ENCODE measurements around the gene QSOX1. TPM values are rescaled to one million over a fixed set of nuclear protein-coding genes. Genes with fewer than 3 reads are reported as not detected.

Gene QSOX1
- polyA plus RNA-seq, 6 donors from 2014 or later = 4.9 to 8.0 (median 5.5) TPM

DNA sequence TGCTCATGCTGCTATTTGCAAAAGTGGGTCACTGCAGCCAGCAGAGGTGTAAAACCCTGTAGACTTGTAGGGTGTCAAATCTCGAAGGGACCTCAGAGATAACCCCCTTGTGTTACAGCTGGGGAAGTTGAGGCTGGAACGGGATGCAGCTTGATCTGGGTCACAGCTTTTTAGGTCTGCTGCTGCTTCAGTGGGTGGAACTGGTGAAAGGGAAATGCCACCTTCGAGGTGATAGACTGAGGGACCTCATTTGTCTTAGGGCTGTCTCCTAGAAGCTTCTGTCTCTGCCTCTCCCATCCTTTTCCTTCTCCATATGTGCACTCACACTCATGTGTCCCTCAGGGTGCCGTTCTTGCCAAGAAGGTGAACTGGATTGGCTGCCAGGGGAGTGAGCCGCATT lies 35.4 kb downstream of the QSOX1 start:
- Mint-ChIP-seq H3K27me3 (no peaks in the 10 kb centered on the region), H3K4me1 (peaks cover 0 to 2% (median 0%) of the 10 kb centered on the region in 3 donors), H3K9me3 (no peaks in the 10 kb centered on the region), H3K4me3 (no peak overlapping the region), H3K36me3 (peaks cover 8 to 41% of the 10 kb centered on the region in 2 donors), H3K27ac (no peak overlapping the region)
- ATAC-seq (ENCODE audit: low read depth in 2 of 2) = no peak
- DNase-seq = no peak

DNA sequence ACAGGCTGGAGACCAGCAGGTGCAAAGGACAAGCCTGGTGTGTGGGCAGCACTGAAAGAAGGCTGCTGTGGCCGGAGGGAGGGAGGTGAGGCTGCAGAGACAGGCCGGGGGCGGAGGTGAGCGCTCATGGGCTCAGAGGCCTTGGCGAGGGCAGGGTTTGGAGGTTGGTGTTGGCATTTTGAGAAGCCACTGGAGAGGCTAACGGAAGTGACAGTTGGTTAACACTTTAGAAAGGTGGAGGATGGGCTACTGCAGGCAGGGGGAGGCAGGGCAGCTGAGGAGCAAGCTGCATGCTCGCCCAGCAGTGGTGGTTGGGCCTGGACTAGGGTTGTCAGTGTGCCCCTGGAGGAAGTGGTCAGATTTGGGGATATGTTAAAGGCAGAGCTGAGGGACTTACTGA lies 37.5 kb downstream of the QSOX1 start:
- no peak for ATAC-seq (ENCODE audit: low read depth in 2 of 2)
- H3K9me3 Mint-ChIP-seq = no peaks in the 10 kb centered on the region
- peak overlapping the region in 1 of 6 donors; percentile 72 for H3K27ac Mint-ChIP-seq
- H3K4me3 Mint-ChIP-seq = no peak overlapping the region
- peaks cover 8 to 26% of the 10 kb centered on the region in 2 donors for H3K36me3 Mint-ChIP-seq
- DNase-seq = no peak
- H3K4me1 Mint-ChIP-seq = peaks cover 0 to 2% (median 0%) of the 10 kb centered on the region in 3 donors
- H3K27me3 Mint-ChIP-seq = no peaks in the 10 kb centered on the region

DNA sequence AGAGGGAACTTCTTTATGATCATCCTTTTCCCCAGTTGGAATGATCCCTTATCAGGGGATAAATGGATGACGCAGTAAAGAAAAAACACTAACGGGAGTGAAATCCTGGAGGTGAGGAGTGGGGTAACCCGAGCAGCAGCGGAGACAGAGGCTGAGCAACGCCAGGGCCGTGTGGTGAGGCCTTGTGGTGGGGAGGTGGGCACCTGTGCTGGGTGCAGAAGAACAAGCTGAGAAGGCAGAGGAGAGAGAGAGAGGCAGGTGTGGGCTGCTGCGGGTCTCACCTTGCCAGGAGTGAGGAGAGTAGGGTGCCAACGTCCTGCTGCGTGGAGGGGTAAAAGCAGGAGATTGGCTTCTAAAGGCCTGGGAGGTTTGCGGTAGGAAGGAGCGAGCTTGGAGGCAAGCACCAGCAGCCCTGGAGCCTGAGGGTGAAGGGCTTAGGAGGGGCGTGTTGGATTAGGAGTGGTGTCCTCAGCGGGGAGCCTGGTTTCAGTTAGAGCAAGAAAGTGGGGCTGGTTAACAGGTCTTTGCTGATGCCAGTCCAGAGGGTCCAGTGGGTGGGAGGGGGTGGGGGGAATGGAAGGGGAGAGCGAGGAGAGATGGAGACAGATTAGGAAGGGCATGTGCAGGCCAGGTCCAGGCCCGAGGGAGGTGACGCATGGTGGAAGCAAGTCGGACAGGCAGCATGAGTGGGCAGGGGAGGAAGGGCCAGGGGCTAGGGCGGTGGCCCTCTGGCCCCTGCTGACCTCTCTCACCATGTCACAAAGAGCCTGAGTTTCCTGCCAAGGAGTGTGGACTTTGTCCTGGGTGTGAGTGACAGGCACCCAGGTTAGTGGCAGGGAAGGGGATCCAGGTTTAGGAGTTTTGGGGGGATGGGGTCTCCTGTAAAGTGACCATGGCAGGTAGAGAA lies 38.7 kb downstream of the QSOX1 start:
- Mint-ChIP-seq H3K36me3 (peaks cover 8 to 26% of the 10 kb centered on the region in 2 donors), H3K4me3 (peak overlapping the region in 1 of 8 donors; percentile 25), H3K4me1 (peaks cover 0 to 2% (median 0%) of the 10 kb centered on the region in 3 donors), H3K27me3 (no peaks in the 10 kb centered on the region), H3K9me3 (no peaks in the 10 kb centered on the region), H3K27ac (peak overlapping the region in 2 of 6 donors; percentile 6 to 11)
- DNase-seq (no peak), ATAC-seq (ENCODE audit: low read depth in 2 of 2) (no peak)

DNA sequence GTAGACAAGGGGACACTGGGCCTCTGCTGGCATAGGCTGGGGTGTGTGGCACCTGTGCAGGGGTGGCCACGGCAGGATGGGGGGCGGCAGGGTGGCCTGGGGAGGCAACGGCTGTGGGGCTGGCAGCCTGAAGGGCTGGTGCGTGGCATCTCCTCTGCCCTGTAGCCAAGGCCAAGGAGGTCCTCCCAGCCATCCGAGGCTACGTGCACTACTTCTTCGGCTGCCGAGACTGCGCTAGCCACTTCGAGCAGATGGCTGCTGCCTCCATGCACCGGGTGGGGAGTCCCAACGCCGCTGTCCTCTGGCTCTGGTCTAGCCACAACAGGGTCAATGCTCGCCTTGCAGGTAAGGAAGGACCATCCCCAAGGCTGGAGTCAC lies 39.4 kb downstream of the QSOX1 start:
- no peak for DNase-seq
- H3K27ac Mint-ChIP-seq = no peak overlapping the region
- H3K27me3 Mint-ChIP-seq = no peaks in the 10 kb centered on the region
- H3K36me3 Mint-ChIP-seq = peaks cover 8 to 26% of the 10 kb centered on the region in 2 donors
- no peaks in the 10 kb centered on the region for H3K9me3 Mint-ChIP-seq
- ATAC-seq (ENCODE audit: low read depth in 2 of 2) = no peak
- H3K4me3 Mint-ChIP-seq = no peak overlapping the region
- H3K4me1 Mint-ChIP-seq = peaks cover 0 to 2% (median 0%) of the 10 kb centered on the region in 3 donors

DNA sequence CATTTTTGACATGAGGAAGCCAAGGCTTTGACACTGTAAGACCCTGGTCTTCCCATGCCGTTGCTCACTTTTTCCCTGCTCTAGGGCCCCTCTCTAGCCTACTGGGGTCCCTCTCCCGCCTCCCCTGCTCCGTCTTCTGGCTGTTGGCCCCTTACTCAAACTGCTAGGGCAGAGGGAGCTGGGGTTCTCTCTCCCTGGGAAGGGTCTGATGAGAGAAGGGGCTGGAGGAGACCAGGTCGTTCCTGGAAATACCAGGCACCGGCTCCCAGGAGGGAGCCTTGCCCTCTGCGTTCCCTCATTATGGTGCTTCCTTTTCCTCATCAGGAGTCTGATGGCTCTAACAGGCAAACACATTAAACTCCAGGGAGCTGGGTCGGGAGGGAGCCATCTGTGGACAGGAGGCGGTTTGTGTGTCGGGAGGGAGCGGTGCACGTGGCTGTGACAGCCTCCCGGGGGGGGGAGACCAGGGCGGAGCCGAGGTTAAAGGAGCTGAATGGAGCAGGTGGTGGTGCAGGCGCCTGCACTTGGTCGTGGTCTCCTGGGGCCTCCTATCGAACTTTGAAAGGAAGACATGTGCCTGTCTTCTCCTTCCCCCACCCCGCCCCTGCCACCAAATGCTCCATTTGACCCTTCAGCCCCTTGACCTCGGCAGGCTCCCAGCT lies 40.0 kb downstream of the QSOX1 start:
- Mint-ChIP-seq H3K4me1 (peaks cover 0 to 2% (median 0%) of the 10 kb centered on the region in 3 donors), H3K9me3 (no peaks in the 10 kb centered on the region), H3K27ac (no peak overlapping the region), H3K27me3 (no peaks in the 10 kb centered on the region), H3K36me3 (peaks cover 6 to 26% of the 10 kb centered on the region in 2 donors), H3K4me3 (no peak overlapping the region)
- DNase-seq = no peak
- no peak for ATAC-seq (ENCODE audit: low read depth in 2 of 2)

DNA sequence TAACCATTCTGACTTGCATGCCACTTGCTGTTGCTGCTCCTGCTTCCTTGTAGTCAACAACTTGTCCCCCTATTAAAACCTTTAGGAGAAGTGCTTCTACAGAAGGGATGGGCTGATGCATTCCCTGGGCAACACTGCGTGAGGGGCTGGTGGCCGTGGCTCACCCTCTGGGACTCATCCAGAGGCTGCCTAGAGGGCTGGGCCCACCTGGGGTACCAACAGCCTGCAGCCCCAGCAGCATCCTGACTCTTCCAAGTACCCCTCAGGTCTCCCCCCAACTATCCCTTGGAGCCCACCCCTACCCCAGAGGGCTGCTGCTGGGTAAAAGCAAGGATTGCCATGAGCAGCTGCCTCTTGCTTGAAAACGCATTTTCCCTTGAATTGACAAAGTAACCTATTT lies 40.7 kb downstream of the QSOX1 start:
- Mint-ChIP-seq H3K4me3 (no peak overlapping the region), H3K27me3 (no peaks in the 10 kb centered on the region), H3K27ac (peak overlapping the region in 1 of 6 donors; percentile 44), H3K9me3 (no peaks in the 10 kb centered on the region), H3K4me1 (peaks cover 0 to 2% (median 0%) of the 10 kb centered on the region in 3 donors), H3K36me3 (peaks cover 4 to 26% of the 10 kb centered on the region in 2 donors)
- ATAC-seq (ENCODE audit: low read depth in 2 of 2) (no peak), DNase-seq (no peak)

DNA sequence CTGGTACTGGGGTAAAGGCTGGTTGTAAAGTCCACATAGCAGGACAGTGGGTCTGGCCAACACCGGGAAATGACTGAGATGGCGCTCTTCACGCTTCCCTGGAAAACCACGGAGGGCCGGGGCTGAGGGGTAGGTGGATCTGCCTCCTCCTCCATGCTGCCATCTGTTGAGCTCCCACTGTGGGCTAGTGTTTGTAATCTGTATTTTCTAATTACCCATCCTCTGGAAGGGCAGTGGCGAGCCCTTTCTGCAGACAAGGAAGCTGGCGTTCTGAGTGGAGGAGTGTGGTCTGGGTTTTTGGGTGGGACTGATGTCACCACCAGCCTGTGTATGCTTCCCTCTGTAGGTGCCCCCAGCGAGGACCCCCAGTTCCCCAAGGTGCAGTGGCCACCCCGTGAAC lies 41.2 kb downstream of the QSOX1 start:
- ATAC-seq (ENCODE audit: low read depth in 2 of 2) (no peak), DNase-seq (no peak)
- Mint-ChIP-seq H3K27ac (no peak overlapping the region), H3K4me1 (peaks cover 0 to 2% (median 0%) of the 10 kb centered on the region in 3 donors), H3K27me3 (no peaks in the 10 kb centered on the region), H3K4me3 (no peak overlapping the region), H3K9me3 (no peaks in the 10 kb centered on the region), H3K36me3 (peaks cover 4 to 25% of the 10 kb centered on the region in 2 donors)

DNA sequence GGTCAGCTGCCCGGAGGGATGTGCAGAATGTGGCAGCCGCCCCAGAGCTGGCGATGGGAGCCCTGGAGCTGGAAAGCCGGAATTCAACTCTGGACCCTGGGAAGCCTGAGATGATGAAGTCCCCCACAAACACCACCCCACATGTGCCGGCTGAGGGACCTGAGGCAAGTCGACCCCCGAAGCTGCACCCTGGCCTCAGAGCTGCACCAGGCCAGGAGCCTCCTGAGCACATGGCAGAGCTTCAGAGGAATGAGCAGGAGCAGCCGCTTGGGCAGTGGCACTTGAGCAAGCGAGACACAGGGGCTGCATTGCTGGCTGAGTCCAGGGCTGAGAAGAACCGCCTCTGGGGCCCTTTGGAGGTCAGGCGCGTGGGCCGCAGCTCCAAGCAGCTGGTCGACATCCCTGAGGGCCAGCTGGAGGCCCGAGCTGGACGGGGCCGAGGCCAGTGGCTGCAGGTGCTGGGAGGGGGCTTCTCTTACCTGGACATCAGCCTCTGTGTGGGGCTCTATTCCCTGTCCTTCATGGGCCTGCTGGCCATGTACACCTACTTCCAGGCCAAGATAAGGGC lies 41.9 kb downstream of the QSOX1 start:
- no peak overlapping the region for H3K27ac Mint-ChIP-seq
- ATAC-seq (ENCODE audit: low read depth in 2 of 2) (no peak), DNase-seq (no peak)
- H3K4me1 Mint-ChIP-seq = no peaks in the 10 kb centered on the region
- H3K4me3 Mint-ChIP-seq = peak overlapping the region in 1 of 8 donors; percentile 66
- H3K36me3 Mint-ChIP-seq = peaks cover 4 to 19% of the 10 kb centered on the region in 2 donors
- H3K9me3 Mint-ChIP-seq = no peaks in the 10 kb centered on the region
- no peaks in the 10 kb centered on the region for H3K27me3 Mint-ChIP-seq

DNA sequence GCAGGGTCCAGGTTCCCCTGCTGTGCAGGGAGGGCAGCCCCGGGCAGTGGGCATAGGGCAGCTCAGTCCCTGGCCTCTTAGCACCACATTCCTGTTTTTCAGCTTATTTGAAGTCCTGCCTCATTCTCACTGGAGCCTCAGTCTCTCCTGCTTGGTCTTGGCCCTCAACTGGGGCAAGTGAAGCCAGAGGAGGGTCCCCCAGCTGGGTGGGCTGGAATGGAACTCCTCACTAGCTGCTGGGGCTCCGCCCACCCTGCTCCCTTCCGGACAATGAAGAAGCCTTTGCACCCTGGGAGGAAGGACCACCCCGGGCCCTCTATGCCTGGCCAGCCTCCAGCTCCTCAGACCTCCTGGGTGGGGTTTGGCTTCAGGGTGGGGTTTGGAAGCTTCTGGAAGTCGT lies 42.6 kb downstream of the QSOX1 start:
- DNase-seq = no peak
- no peak overlapping the region for H3K4me3 Mint-ChIP-seq
- no peaks in the 10 kb centered on the region for H3K27me3 Mint-ChIP-seq
- H3K4me1 Mint-ChIP-seq = no peaks in the 10 kb centered on the region
- H3K9me3 Mint-ChIP-seq = no peaks in the 10 kb centered on the region
- ATAC-seq (ENCODE audit: low read depth in 2 of 2) = no peak
- H3K36me3 Mint-ChIP-seq = peaks cover 0 to 17% of the 10 kb centered on the region in 2 donors
- H3K27ac Mint-ChIP-seq = no peak overlapping the region

DNA sequence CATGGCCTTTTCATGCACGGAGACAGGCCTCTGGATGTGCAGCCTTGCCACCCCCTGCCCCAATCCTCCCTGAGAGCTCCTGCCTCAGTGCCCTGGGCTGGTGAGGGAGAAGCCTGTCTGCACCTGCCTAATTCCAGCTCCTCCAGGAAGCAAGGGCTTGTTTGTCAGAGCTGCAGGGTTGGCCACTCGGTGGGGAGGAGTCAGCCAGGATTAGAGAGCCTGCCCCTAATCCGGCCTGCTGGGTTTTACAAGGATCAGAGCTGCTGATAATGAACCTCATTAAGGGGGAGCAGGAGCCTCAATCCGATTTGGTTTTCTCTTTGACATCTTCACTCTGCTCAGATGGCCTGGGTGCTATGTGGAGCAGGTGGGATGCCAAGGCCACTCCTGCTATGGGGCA lies 43.5 kb downstream of the QSOX1 start:
- H3K9me3 Mint-ChIP-seq = no peaks in the 10 kb centered on the region
- peaks cover 0 to 8% of the 10 kb centered on the region in 2 donors for H3K36me3 Mint-ChIP-seq
- ATAC-seq (ENCODE audit: low read depth in 2 of 2) = no peak
- no peak overlapping the region for H3K4me3 Mint-ChIP-seq
- no peak for DNase-seq
- no peaks in the 10 kb centered on the region for H3K4me1 Mint-ChIP-seq
- H3K27me3 Mint-ChIP-seq = no peaks in the 10 kb centered on the region
- H3K27ac Mint-ChIP-seq = no peak overlapping the region

DNA sequence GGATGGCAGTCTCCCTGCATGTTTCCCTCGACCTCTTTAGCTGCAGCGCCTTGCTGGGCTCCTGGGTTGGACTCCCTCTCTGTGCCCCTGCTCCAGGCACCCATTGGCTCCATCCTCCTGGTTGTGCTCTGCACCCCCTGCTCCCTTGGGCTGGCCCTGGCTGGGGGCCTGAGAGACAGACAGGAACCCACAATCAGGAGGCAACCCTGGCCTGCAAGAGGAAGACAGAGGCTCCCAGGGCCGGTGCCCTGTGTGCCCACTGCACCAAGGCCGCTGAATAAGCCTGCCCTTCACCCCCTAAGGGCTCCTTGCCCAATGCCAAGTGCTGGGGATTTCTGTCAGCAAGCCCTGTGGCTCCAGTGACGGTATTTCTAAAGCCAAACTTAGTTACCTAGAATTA lies 43.9 kb downstream of the QSOX1 start:
- no peaks in the 10 kb centered on the region for H3K9me3 Mint-ChIP-seq
- H3K36me3 Mint-ChIP-seq = peaks cover 0 to 4% of the 10 kb centered on the region in 2 donors
- ATAC-seq (ENCODE audit: low read depth in 2 of 2) = no peak
- no peak overlapping the region for H3K27ac Mint-ChIP-seq
- H3K27me3 Mint-ChIP-seq = no peaks in the 10 kb centered on the region
- no peak for DNase-seq
- H3K4me3 Mint-ChIP-seq = no peak overlapping the region
- no peaks in the 10 kb centered on the region for H3K4me1 Mint-ChIP-seq

DNA sequence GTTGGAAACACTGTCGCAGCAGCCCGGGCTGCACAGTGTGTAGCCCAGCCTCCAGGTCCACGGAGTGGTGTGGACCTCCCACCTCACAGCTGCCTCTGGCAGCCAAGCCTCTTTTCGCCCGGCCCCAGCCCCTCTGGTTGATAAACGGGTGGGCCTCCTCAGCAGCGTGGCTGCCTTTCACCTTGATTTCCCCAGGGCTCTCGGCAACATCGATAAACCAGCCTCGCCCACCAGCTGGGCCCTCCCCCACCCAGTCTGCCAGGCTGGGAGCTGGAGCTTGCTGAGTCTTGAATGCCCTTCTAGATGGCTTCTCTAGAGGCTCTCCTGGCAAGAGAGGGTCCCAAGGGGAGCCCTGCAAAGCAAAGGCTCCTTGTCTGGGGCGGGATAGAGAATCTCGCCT lies 44.3 kb downstream of the QSOX1 start:
- Mint-ChIP-seq H3K27ac (no peak overlapping the region), H3K27me3 (no peaks in the 10 kb centered on the region), H3K4me1 (no peaks in the 10 kb centered on the region), H3K36me3 (no peaks in the 10 kb centered on the region), H3K9me3 (no peaks in the 10 kb centered on the region), H3K4me3 (no peak overlapping the region)
- no peak for ATAC-seq (ENCODE audit: low read depth in 2 of 2)
- no peak for DNase-seq

DNA sequence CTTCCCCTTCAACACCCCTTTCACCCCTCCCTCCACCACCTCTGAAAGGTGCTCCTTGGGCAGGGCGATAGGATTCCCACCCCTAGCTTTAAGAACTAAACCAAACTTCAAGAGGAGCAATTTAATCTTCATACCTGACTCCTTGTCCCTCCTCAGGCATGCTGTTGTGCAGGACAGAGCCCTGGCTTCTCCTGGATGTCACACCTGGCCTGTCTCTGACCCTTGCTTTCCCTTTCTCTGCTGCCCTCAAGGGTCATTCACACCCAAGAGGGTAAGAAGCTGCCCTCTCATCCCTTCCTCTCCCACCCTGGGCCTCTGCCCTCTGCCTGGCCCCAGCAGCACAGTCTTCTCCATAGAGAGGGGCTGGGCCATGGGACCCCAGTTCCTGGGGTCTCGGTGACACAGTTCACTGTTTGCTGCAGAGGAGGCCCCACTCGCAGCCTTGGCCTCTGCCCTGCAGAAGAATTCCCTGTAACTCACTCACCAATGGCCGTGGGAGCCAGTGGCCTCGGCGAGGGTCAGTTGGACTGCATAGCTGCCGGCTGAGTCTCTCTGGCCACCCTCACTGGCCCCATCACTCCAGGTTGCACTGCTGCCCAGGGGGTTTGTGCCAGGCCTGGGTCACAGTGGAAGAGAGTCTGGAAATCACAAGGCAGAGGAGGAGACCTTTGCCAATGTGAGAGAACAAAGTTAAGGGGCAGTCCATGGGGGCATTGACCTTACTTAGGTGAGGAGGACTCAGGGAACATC lies 47.0 kb downstream of the QSOX1 start:
- no peak overlapping the region for H3K4me3 Mint-ChIP-seq

More for the DNA sequence above, 47.0 kb downstream of the QSOX1 start:
- no peaks in the 10 kb centered on the region for H3K4me1 Mint-ChIP-seq
- H3K36me3 Mint-ChIP-seq = no peaks in the 10 kb centered on the region
- no peak for DNase-seq
- H3K27ac Mint-ChIP-seq = peak overlapping the region in 1 of 6 donors; percentile 25
- ATAC-seq (ENCODE audit: low read depth in 2 of 2) = no peak
- H3K27me3 Mint-ChIP-seq = no peaks in the 10 kb centered on the region
- H3K9me3 Mint-ChIP-seq = no peaks in the 10 kb centered on the region
